NAMALWA (cell line): Measurements from ENCODE around the gene REM2.

Experiments used
- DNase-seq: peaks from one replicate; pipeline ENCODE4 v3.0.0-alpha.2; 2015; ENCODE audit warnings: low spot score

The REM2 gene

GRCh38 chr14:22872833-22873520 lies 10.0 kb upstream of the REM2 start:
- no peak for DNase-seq

DNA sequence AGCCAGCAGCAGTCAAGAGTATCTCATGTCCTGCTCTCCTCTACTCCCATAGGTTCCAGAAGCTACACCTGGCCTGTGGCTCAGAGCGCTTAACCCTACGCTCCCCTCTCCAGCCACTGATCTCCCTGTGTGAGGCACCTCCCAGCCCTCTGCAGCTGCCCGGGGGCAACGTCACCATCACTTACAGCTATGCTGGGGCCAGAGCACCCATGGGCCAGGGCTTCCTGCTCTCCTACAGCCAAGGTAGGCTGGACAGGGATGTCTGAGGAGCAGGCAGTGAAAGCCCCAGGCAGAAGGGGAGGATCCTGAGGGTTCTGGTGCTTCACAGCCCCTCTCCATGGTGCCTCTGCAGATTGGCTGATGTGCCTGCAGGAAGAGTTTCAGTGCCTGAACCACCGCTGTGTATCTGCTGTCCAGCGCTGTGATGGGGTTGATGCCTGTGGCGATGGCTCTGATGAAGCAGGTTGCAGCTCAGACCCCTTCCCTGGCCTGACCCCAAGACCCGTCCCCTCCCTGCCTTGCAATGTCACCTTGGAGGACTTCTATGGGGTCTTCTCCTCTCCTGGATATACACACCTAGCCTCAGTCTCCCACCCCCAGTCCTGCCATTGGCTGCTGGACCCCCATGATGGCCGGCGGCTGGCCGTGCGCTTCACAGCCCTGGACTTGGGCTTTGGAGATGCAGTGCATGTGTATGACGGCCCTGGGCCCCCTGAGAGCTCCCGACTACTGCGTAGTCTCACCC lies 7.8 kb upstream of the REM2 start:
- DNase-seq, result no peak

DNA sequence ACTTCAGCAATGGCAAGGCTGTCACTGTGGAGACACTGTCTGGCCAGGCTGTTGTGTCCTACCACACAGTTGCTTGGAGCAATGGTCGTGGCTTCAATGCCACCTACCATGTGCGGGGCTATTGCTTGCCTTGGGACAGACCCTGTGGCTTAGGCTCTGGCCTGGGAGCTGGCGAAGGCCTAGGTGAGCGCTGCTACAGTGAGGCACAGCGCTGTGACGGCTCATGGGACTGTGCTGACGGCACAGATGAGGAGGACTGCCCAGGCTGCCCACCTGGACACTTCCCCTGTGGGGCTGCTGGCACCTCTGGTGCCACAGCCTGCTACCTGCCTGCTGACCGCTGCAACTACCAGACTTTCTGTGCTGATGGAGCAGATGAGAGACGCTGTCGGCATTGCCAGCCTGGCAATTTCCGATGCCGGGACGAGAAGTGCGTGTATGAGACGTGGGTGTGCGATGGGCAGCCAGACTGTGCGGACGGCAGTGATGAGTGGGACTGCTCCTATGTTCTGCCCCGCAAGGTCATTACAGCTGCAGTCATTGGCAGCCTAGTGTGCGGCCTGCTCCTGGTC lies 7.2 kb upstream of the REM2 start:
- no peak for DNase-seq

- DNase-seq, result no peak
Observed at GRCh38 chr14:22877000-22877501, 6.0 kb upstream of the REM2 start.

- no peak for DNase-seq
Observed at GRCh38 chr14:22878271-22879246, 4.5 kb upstream of the REM2 start.

DNA sequence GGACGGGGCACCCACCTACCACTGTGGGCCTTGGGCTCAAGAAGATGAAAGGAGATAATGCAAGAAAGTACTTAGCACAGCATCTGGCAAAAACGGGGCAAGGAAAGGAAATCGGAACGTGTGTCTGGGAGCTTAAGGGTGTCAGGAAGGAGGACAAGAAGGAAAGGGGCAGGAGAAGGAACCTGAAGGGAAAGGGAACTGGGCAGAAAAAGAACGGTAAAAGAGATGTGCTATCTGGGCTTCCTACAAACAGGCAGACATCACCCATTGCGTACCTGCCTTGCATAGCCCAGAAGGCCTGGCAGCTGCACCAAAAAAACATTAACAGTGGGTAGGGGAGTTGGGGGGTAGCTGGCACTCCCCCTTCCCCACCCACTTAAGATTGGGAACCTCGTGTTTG lies 958 bp upstream of the REM2 start:
- no peak for DNase-seq

DNA sequence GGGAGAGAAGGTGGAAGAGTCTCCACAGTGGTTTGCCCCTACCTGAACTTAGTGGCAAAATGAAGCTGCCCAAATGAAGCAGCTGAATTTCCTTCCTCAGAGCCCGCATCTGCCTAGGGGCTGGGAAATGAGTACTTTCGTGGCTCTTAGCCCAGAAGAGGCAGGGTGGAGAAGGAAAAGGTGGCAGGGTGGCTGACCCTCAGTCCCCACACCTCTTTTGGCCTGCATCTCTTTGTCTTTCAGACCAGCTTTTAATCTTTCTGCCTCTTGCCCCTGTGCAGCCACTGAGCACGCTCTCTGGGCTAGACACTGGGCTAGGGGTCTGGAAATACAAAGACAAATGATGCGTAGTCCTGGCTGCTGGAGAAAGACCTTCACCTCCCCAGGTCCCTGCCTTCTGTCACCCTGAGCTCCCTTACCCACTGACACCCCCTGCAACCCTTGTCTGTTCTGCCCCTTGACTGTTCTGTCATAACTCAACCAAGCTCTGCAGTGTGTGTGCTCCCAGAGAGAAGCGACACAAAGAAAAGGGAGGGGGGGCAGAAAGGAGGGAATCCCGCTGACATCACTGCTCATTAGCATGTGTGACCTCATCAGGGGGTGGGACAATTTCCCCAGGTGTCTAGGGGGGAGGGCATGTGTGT lies 371 bp upstream of the REM2 start:
- peak; percentile 56 for DNase-seq

- DNase-seq, result no peak
Observed at GRCh38 chr14:22884076-22884737, 1.2 kb downstream of the REM2 start.

GRCh38 chr14:22884738-22885523 lies 1.9 kb downstream of the REM2 start:
- DNase-seq, result no peak

DNA sequence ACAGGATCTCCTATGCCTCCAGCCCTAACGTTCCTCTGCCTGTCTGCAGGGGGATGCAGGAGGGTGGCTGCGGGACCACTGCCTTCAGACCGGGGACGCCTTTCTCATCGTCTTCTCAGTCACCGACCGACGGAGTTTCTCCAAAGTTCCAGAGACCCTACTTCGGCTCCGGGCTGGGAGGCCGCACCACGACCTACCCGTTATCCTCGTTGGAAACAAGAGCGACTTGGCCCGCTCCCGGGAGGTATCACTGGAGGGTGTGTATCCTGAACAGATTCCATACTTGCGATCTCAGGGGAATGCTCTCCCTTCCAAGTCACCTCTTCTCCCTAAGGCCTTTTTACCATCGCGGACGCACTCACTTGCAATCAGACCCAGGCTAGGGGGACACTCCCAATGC lies 3.0 kb downstream of the REM2 start:
- DNase-seq, result no peak

DNA sequence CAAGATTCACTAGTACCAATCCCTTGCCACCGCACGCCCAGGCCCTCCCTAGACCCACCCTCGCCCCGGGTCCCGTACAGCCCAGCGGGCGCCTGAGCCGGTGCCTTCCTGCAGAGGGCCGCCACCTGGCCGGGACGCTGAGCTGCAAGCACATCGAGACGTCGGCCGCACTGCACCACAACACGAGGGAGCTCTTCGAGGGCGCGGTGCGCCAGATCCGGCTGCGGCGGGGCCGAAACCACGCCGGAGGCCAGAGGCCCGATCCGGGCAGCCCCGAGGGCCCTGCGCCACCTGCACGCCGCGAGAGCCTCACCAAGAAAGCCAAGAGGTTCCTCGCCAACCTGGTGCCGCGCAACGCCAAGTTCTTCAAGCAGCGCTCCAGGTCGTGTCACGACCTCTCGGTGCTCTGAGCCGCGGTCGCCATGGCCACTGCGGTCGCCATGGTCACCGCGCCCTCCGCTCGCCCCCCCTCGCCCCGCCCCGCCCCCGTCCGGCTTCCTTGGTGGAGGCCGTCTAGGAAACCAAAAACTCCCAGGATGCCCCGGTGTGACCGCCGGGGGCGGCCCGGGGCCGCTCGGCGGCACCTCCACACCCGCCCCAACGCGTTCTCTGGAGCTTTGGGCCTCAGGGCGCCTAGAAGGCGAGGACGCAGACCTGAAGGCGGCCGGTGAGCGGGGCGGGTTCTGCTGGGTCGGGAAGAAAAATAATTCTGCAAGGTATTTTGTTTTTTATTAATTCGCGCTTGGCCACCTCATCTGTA lies 3.7 kb downstream of the REM2 start:
- peak; percentile 89 for DNase-seq

DNA sequence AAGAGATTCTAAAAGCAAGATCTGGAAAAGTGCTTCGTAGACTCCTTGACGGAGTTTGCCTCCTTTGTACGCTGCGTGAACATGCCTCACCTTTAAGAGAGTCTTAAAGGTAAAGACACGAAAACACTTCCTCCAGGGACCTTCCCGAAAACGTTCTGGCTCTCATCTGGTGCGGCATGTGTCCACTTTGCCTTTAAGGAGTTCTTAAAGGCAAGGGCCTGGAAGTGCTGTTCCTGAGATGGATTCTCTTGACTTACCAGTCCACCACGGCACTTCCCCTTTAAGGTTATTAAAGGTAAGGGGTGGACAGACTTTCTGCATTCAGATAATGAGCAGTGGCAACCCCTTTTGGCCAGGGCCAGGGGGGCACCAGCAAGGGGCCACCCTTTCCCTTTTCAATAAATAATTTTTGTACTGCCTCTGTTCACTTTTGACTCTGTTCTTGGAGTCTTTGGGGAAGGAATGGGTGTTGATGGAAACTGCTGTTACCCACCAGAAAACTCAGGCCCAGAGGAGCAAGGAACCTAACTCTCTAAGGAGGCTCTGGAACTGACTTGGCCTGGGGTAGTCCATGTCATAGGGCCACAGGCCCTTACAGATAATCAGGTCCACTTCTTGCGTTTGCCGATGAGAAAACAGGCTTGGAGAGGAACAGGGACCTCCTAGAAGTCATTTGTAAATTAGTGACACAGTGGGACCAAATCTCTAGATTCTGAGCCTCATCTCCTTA lies 4.4 kb downstream of the REM2 start:
- peak; percentile 84 for DNase-seq

GRCh38 chr14:22887990-22888378 lies 5.0 kb downstream of the REM2 start:
- DNase-seq, result peak; percentile 94

GRCh38 chr14:22888662-22889061 lies 5.6 kb downstream of the REM2 start:
- DNase-seq, result peak; percentile 89

DNA sequence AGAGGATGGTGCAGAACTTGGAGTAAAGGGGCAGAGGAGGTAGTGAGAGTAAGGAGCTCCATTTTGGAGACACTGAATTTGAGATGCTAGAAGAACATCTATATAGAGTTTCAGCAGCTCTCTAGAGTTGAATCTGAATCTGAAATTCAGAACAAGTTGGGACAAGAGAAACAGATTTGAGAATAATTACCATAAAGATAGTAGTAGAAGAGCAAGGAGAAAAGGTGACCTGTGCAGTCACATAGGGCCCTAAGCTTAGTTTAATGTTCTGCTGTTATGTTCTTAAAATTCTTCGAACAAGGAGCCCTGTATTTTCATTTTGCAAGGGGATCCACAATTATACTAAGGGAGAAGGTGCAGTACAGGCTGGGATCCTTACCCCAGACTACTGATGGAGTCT lies 7.4 kb downstream of the REM2 start:
- DNase-seq, result peak; percentile 27

GRCh38 chr14:22892488-22892887 lies 9.5 kb downstream of the REM2 start:
- no peak for DNase-seq

- peak; percentile 45 for DNase-seq
Observed at GRCh38 chr14:22893706-22894105, 10.7 kb downstream of the REM2 start.

DNA sequence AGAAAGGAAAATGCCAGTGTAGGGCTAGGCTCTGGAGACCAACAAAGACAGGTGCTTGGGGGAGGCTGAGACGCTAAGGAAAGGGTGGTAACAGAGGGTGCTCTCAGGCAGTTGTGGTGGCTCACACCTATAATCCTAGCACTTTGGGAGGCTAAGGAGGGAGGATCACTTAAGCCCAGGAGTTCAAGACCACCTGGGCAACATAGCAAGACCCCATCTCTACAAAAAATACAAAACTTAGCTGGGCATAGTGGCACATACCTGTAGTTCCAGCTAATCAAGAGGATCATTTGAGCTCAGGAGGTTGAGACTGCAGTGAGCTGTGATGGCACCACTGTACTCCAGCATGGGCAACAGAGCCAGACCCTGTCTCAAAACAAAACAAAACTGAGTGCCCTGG lies 12.4 kb downstream of the REM2 start:
- DNase-seq, result no peak

DNA sequence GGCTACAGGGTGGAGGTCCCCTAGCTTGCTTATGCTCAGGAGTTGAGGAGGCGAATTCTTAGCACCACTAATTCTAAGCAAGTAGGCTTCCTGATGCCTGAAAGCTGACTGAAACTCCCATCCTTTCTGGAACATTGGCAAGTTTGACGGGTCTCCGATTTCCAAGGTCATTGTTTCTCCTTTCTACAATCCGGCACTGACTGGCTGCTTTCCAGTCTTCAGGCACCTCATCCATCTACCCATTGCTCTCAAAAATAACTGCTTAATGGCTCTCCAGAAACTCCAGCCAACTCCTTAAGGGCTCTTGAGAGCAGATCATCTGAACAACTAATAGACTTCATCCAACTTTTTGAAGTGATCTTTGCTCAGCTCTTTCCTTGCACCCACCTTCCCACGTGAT lies 13.3 kb downstream of the REM2 start:
- DNase-seq, result no peak
